Retinal pigment epithelial cell (primary cell): ENCODE results near the gene COBL.

Source experiments
- DNase-seq: peaks from one replicate; pipeline ENCODE4 v3.0.0-alpha.2; 2010; ENCODE audit warnings: low read depth
- H3K4me3 ChIP-seq: 2 replicates; pipeline ENCODE4 v1.5.1; 2011; ENCODE audit warnings: mild to moderate bottlenecking, low read length, control low read depth, moderate library complexity
- TF ChIP-seq, protein P1 (sequence below): conservative IDR thresholded peaks from 2 replicates; pipeline ENCODE4 v1.5.1; 2011; ENCODE audit warnings: low read depth, low read length, control low read depth, inconsistent platforms

Gene COBL

DNA sequence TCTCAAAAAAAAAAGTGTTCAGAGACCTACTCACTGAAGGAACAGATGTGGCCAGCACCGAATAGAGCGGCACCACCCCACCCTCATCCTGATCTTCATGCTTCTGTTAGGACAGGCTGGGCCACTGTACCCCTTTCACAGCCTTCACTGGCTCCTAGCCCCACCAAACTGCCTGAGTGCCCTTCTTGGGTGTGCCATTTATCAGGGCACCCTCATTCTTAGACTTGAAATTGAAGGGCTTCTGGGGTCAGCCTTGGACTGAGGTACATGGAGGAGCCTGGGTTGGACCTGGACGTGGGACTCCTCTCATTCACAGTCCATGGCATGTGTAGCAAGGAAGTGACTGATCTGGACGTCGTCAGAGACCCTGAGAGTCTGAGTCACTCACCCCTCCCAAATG, 190.3 kb downstream of the COBL start:
- no peak overlapping the region for H3K4me3 ChIP-seq
- TF ChIP-seq, protein P1, sequence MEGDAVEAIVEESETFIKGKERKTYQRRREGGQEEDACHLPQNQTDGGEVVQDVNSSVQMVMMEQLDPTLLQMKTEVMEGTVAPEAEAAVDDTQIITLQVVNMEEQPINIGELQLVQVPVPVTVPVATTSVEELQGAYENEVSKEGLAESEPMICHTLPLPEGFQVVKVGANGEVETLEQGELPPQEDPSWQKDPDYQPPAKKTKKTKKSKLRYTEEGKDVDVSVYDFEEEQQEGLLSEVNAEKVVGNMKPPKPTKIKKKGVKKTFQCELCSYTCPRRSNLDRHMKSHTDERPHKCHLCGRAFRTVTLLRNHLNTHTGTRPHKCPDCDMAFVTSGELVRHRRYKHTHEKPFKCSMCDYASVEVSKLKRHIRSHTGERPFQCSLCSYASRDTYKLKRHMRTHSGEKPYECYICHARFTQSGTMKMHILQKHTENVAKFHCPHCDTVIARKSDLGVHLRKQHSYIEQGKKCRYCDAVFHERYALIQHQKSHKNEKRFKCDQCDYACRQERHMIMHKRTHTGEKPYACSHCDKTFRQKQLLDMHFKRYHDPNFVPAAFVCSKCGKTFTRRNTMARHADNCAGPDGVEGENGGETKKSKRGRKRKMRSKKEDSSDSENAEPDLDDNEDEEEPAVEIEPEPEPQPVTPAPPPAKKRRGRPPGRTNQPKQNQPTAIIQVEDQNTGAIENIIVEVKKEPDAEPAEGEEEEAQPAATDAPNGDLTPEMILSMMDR, result no peak
- no peak for DNase-seq

DNA sequence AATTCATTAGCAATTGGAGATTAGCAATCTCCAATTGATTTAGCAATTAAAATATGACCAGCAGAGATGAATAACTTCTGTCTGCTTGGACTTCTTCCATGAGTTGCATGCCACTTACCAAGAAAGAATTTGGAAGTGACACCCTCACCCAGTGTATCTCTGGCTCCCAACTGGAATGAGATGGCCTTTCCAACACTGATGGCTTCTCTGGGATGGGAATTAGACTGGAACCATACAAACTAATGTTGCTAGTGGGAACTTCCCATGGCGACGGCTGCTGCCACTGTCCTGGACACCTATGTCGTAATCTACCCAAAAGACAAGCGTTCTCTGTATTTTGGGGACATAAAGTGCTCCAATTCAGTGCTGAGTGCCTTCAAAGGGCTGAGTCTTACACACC, 192.3 kb downstream of the COBL start:
- DNase-seq, result no peak
- TF ChIP-seq, protein P1, result no peak

DNA sequence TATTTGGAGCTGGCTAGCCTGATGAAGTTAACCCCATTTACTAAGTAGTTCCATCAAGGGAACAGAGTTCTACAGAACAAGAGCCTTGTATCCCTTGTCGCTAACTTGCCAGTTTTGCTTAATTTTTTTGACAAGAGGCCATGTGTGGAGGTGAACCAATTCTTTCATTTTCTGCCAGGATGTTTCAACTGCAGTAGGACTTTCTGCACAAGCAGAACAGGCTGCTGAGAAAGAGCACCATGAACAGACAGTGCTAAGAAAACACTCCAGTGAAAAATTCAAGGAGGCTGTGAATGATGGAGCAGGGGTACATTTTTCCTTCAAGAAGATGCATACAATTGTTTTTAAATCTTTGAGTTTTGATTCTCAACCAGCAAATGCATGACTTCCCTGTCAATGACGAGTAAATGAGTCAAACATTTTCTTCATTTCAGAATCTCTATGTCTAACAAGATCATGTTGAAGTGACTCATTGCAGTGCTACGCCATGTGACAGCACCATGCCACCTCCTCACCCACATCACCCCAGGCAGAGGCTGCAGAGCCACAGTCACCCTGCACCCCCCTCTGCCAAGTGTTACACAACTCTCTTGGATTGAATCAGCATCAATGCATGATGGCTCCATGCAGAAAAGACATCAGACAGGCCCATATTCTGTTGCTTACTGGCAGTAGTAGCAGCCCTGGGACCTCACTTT, 193.1 kb downstream of the COBL start:
- DNase-seq, result peak; percentile 89
- H3K4me3 ChIP-seq, result no peak overlapping the region
- TF ChIP-seq, protein P1, result no peak

More for the DNA sequence above, 192.3 kb downstream of the COBL start:
- no peak overlapping the region for H3K4me3 ChIP-seq

DNA sequence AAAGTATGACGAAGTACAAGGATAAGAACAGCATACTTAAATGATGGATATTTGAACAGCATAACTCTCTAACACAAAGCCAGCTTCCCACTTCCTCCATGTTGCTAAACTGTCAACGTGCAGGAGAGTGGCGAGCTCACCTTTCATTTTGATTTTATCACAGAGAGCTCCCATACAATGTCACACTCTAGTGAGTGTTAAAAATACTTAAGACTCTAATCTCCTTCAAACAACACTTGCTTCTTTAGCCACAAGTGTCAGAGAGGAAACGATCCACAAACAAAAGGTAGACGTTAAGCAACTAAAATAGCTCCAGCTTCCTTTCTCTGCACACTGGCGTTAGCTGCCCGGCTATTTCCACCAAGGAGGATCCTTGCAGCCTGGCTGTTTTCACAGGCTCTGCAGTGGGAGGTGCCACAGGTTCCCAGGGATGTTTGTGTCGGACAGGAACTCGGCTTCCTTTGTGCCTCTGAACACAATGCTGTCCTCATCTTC, 194.6 kb downstream of the COBL start:
- TF ChIP-seq, protein P1, result no peak
- H3K4me3 ChIP-seq, result peak overlapping the region; percentile 16
- no peak for DNase-seq

DNA sequence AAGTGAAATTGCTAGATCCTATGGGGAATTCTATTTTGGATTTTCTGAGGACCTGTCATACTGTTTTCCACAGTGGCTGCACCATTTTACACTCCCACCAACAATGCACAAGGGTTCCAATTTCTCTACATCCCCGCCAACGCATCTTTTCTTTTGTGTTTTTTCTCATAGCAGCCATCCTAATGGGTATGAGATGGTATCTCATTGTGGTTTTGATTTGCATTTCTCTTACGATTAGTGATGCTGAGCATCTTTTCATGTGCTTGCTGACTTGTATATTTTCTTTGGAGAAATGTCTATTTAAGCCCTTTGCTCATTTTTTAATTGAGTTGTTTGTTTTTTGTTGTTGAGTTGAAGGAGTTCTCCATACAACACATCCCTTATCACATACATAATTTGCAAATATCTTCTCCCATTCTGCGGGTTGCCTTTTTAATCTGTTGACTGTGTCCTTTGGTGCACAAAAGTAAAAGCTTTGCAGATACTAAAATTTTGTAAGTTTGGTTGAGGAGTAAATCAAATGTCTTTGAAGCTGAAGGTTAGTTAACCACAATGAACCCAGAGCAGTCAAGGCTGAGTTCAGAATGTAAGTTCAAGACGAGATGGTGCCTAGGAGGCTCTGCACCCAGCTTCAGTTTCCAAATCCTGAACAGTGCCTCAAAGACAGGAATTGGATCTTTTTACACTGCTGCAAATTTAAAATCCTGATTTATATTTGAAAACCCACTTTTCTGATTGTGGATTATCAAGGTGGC, 195.4 kb downstream of the COBL start:
- TF ChIP-seq, protein P1, result no peak
- no peak overlapping the region for H3K4me3 ChIP-seq
- DNase-seq, result no peak

DNA sequence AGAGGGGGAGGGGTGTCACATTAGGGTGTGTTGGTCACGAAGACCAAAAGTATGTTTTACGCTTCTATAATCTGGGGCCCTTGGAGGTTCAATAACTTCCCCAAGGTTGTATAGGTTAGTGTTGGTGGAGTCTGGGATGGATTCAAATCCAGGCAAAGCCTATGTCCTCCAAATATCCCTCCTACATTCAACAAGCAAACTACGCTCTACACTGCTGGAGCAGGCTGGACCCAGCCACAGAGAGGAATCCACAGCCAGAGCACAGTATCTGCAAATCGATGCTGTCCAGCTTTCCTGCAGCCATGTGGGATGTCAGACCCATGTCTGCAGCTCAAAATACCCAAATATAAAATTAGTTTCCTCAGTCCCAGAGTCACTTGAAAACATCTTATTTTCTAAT, 198.0 kb downstream of the COBL start:
- TF ChIP-seq, protein P1, result no peak
- no peak for DNase-seq
- no peak overlapping the region for H3K4me3 ChIP-seq
